Neural progenitor cell (in vitro differentiated cells): ENCODE results near the gene SLC30A2.

ENCODE experiments used
- CTCF ChIP-seq: fragments of 200-600 bp; sonication (generic); IDR thresholded peaks from 2 replicates; pipeline ENCODE4 v1.5.1; 2017; ENCODE audit warnings: antibody characterized with exemption, mild to moderate bottlenecking
- EZH2 ChIP-seq: fragments of 200-600 bp; sonication (generic); IDR thresholded peaks from 2 replicates; pipeline ENCODE4 v1.6.1; 2017; ENCODE audit warnings: antibody characterized with exemption, mild to moderate bottlenecking, moderate library complexity
- EZH2phosphoT487 ChIP-seq: fragments of 200-600 bp; sonication (generic); IDR thresholded peaks from 2 replicates; pipeline ENCODE4 v1.6.1; 2017; ENCODE audit warnings: antibody characterized with exemption

- TF ChIP-seq CTCF (no peak), EZH2 (no peak), EZH2phosphoT487 (no peak)
Observed at GRCh38 chr1:26089125-26089524, 43.2 kb upstream of the SLC30A2 start.
